HG02840 (cell line): ENCODE measurements around the gene VTI1A.
"Not testable (repeated sequence)": the region's sequence is repeated elsewhere in the genome, so short reads cannot be mapped to it uniquely, and the experiment has no call there.

Experiments
- ATAC-seq: cut with Tn5 transposase; IDR thresholded peaks from one replicate; pipeline ENCODE4 v1.9.1; 2021; ENCODE audit warnings: mild to moderate bottlenecking, moderate library complexity, moderate number of reproducible peaks; ENCODE audit not compliant: unreplicated experiment, low FRiP score

VTI1A gene

DNA sequence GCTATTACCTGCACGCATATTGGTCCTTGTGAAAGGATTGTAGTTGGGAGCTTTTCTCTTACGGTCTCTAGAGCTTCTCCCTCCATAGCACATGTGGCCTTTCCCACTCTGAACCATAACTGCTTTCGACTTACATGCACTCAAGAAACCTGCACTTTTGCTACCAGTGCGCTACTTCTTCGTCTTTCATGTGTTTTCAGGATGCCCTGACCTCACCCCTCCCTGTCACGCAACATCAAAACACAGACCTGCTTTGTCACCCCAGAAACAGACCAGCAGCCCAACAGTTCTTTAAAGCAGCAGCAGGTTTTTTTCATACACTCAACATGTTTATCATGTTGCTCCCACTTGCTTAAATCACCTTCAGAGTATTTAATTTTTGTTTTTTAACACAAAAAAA lies 259.6 kb downstream of the VTI1A start:
- ATAC-seq, result no peak

DNA sequence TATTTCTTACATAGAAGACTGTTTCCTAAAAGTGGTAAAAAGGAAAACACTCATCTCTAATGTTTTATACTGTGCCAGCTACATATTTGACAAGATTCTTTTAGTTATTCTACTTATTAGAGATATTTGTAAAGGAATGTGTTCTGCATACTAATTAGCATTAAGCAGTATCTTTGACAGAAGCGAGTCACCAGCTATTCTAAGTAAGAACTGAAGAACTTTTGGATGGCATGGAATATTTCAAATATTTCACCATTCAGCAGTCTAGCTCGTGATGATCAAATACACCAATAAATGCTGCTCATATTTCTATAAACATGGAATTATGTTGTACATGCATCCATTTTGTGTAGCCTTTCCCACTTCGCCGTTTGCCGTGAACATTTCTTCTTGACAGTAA lies 261.4 kb downstream of the VTI1A start:
- ATAC-seq, result no peak

DNA sequence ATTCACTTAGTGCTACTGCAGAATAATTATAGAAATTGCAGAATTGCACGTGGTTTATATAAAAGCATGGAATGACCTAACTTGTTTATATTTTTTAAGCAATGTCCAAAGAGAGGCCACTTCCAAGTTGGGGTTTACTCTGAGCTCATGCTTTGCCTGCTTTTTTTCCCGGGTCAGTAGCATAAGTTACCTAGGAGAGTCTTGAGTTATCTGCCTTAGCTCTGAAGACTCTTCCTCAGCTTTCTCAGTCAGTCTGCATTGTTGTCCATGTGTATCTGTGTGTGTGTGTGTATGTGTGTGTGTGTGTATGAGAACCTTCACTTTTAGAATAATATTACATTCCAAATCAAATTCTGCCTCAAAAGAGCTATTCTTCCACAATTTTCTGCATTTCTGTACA lies 263.5 kb downstream of the VTI1A start:
- no peak for ATAC-seq

DNA sequence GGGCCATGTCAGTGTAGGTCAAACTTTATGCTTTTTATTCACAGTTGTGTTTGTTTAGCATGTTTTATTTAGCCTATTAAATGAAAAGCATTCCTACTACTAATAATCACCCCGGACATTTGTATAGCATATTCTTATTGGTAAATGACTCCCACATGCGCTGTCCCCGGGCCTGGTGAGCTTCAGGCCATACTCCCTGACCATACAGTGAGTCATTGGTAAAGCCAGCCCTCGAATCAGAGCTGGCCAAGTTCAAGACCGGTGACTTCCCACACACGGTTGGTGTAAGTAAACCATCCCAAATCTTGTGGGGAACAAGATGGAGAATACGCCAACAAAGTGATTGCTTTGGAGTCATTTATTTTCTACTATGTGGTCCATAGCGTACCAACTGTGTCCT lies 264.4 kb downstream of the VTI1A start:
- no peak for ATAC-seq

DNA sequence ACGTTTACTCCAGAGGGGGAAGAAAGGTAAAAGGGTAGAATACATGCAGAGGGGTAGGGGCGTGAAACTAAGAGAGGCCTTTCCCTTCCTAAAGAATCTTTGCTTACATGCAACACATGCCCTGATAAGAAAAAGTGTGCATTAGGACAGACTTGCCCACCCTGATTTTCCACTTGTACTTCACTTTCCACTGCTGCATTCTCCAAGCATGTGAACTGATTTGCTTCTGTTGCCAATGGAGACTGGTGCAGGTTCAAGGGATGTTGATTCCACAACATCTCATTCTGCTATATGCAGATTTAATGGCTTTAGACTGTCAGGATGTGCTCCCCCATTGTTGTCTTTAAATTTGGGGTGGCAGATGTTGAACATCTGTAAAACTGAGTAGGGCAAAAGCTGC lies 265.5 kb downstream of the VTI1A start:
- no peak for ATAC-seq

DNA sequence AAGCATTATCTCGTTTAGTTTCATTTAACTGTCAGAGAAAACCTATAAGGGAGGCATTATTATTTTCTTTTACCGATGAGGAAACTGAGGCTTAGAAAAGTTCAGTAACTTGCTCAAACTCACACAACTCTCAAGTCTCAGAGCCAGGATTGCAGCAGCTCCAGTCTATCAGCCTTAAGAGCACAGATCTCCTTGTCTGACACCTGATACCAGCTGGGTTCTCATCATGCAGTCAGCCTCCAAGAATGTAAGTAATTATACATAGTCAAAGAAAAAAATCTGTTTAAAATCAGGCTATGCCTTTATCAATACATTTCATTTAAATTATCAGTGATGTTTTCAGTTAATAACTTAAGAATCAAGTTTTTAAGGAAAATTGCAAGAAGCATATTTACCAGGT lies 266.4 kb downstream of the VTI1A start:
- no peak for ATAC-seq

DNA sequence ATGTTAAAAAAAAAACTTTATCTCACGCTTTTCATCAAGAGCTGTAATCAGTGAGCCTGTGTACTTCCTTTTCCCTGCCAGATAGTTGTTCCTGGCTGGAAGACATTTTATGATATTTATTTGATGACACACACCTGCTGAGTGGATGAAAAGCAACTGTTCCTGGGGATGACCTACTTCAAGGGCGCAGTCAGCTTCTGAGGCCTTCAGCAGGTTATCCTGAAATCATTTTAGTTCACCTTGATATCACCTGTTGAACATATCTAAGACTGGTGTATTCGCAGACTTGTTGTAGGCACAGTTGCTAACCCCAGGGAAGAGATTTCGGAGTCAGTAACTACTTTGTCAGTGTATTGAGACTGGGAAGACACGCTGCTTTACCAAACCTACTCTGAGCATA lies 268.6 kb downstream of the VTI1A start:
- ATAC-seq, result no peak

DNA sequence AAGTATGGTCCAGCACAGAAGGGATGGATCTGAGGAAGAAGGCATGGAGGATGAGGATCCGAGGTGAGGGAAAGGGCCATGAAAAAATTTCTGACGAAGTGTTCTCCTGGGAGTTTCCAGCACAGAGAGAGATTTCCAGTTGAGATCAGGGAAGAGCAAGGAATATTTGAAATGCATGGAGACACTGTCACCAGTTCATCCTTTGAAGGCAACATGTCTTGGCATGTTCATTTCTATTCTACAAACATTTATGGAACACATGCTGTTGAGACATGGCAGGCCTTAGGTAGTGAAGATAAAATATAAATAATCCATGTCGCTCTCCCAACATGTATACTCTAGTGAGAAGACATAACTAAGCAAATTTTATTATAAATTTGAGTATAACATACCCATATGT lies 269.1 kb downstream of the VTI1A start:
- no peak for ATAC-seq

DNA sequence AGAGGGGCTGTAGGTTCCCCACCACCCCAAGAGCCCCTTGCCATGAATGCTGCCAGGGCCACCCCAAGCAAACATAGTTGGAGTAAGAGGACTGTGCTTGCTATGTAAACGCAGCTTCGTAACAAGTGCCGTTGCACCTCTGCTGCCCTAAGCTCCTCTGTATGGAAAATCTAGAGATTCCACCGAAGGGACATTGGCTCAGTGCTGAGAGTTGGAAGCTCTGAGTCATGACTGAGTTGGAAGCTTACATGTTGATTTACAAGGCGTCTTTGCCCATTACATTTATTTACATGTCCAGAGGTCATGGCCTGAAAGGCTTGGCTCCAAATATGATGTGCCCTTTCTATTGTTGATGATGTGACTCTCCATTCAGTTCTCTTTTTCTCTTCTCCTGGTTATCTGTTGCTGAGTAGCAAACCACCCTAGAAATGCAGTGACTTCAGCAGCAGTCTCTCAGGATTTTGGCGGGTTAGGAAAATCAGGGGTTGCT lies 270.0 kb downstream of the VTI1A start:
- ATAC-seq, result no peak

DNA sequence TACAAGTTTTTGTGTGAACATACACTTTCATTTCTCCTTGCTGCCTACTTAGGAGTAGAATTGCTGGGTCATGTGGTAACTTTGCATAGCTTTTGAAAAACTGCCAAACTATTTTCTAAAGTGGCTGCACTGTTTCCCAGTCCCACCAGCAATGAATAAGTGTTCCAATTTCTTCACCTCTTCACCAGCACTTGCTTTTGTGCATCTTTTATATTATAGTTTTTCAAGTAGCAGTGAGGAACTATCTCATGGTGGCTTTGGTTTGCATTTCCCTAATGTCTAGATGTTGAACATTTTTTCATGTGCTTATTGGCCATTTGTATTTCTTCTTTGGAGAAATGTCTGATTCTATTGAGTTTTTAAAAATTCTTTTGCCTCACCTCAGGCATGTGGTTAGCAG lies 273.2 kb downstream of the VTI1A start:
- no peak for ATAC-seq

DNA sequence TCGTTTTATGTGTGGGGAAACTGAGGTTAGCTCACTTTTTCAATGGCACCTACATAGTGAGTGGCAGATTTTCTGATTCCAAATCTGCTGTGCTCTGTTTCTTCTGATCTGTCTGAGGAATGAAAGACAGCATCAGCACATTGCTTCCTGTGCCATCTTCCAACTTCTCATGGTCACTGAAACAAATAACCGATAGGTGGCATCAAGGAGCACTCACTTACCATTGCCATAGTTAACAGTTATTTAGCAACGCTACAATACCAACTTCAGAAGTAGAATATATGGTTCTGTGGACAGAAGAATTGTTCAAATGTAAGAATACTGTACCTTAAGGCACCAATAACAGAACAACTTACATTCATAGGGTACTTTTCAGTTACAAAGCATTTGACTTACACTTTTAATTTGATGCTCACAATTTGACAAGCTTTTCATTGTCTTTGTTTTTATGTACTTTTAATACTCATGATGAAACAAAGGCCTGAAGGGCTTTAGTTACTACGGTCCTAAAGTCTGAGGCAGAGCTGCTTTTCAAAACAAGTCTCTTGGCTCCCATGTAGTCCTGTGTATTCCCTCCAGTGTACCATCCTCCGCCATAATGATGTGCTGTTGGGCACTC lies 274.2 kb downstream of the VTI1A start:
- ATAC-seq, result no peak

DNA sequence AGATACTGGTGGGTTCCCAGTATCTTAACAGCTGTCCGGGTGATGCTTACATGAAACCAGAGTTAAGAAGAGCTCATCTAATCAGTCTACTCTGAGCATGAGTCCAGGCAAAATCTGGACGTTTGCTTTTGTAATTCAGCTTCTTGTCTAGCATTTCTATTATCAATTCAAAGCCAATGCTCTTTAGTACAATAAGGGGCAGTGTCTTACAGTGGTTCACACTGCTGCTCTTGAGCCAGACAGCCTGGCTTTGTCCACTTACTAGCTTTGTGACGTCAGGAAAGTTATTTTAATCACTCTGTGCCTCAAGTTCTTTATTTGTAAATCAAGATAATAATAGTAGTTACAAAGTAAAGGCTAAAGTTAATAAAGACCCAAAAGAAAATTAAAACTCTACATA lies 275.7 kb downstream of the VTI1A start:
- ATAC-seq, result no peak

DNA sequence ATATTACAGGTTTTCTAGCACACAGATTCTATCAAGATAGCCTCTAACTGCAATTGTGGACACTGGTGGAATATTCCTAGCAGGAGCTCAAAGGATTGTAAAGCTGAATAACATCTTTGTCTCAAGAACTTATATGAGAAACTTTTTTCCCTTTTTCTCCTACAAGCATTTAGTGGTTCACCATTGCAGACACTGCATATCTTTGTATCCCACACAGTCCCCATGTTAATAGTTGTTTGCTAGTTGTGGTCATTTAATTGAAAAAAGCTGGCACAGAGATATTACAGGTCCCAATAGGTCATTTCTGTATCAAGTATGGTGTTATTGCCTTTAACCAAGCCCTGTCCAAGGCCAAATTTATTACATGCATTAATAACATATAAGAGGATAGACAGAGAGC lies 276.9 kb downstream of the VTI1A start:
- ATAC-seq, result no peak

DNA sequence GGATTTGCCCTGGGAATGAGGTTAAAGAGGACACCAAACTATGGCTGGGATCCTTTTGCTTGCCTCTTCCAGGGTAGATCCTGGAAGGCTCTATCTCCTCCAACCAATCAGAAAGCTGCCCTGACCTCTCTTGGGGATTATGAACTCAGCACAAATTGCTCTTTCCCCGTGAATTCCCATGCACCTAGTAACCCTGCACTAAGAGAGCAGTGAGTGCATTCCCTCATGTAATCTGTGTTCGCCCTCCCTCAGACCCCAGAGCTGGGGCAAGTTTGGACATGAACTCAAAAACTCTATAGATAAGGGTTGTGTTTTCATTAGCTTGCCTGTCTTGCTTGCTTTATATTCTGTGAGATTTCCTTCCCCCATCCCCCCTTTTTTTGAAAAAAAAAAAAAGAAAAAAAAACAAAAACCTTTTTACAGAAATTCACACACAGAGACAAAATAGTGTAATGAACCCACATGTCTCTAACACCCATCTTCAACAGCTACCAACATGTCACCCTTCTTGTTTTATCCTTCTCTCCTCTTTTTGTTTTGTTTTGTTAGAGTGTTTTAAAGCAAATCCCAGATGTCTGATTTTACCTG lies 277.5 kb downstream of the VTI1A start:
- ATAC-seq, result no peak

DNA sequence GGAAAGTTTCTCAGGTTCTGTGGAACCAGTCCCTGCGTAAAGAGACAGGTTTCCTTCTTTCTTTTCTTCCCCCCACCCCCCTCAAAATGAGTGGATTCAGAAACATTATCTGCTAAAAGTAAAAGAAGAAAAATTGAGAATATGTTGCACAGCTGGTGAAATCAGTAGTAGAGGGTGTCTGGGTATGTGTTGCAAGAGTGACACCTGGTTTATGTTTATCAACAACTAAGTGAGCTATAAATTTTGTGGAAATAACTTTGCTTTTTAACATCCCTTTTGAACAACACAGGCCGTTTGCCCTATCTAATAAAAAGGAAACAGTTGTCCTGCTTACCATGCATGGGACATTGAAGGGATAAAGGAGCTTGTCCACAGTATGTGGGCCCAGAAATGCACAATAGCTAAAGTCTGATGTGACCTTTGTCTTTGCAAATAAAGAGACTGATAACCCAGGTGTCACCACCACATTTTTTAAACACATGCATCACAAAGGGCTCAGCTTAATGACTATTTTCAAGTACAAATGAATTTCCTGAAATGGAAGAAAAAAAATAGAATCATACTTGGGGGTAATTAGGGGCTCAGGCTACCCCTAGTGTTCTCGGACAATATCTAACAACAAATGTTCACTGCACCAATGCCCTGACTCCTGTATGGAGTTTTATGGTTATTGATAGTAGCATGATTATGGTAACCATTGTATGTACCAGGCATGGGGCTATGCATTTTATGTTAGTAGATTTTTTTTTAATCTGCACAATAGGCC lies 281.3 kb downstream of the VTI1A start:
- ATAC-seq, result no peak

DNA sequence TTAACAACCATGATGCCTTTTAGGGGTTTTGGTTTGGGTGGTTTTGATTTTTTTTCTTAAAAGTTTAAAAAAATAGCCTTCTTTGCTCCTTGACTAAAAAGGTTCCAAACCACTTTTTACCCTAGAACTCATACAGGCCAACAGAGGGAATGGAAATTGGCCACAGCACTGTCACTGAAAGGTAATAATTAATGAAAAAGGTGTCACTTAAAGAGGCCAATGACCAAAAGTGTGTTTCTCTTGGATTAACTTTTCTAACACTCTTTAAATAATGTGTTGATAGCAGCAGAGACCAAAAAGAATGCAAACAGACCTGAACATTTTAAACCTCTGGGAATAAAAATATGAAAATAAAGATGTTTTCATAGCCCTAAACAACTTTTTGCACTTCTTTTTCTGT lies 282.0 kb downstream of the VTI1A start:
- no peak for ATAC-seq

DNA sequence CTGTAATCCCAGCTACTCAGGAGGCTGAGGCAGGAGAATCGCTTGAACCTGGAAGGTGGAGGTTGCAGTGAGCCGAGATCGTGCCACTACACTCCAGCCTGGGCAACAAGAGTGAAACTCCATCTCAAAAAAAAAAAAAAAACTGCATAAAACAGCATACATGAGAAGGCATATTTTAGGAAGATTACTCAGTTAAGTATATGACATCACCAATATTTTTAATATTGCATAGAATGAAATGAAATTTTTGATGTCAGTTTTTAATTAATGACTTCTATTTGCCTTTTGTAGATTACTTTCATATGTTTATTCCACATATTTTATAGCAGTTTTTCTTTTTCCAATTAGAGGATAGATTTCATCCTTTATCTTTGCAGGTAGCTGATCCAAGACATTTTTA lies 284.4 kb downstream of the VTI1A start:
- ATAC-seq, result not testable (repeated sequence)

DNA sequence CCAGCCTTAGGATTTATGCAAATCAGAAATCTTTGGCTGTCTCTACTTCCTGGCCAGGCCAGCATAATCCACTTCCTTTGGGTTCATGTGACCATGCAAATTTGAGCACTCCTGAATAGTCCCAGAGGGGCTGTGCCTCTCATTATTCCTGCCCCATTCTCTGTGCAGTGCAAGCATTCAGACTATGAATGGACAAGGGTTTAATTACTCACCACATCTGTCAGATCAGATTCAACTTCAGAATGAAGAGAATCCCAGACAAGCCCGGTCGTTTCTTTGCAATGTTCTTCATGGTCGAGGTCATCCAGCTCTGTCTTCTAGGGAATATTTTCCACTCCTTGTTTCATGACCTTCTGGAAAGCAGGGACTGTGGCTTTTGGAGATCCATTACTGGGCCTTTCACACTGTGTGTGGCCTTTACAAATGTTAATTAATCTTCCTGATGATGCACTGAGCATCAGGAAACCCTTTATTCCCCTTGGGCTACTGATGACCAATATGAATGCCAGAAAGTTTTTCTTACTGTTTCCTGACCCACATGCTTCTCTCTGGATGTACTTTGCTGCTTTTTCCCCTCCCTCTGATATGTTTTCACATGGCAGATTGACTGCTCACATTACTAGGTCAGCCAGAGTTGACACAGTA lies 285.4 kb downstream of the VTI1A start:
- ATAC-seq, result no peak

DNA sequence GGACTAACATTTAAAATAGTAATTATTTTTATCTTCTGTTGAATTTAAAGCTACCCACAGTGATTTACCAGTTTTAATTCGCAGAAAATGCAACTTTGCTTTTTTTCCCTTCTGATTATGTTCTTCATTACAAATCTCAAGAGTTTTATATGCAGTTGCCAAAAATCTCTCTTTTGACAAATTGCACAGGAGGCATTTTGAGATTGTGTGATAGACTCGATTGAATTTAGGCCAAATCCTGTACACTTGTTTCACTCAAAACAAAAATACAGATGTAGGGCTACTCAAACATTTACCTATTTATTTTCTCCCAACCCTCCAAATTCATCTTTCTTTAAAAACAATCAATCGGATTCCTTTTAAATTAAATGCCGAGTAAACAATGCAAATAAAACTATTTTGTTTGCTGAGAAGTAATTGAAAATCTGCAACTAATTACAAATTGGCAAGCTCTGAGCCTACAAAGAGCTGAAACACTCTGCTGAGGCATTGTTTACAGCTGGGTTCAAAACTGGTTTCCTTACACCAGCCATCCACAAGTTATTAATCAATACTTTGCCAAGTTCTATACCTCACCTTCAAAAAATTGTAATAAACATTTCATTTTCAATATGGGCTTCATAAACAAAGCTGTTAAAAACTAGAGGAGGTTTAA lies 288.2 kb downstream of the VTI1A start:
- no peak for ATAC-seq

DNA sequence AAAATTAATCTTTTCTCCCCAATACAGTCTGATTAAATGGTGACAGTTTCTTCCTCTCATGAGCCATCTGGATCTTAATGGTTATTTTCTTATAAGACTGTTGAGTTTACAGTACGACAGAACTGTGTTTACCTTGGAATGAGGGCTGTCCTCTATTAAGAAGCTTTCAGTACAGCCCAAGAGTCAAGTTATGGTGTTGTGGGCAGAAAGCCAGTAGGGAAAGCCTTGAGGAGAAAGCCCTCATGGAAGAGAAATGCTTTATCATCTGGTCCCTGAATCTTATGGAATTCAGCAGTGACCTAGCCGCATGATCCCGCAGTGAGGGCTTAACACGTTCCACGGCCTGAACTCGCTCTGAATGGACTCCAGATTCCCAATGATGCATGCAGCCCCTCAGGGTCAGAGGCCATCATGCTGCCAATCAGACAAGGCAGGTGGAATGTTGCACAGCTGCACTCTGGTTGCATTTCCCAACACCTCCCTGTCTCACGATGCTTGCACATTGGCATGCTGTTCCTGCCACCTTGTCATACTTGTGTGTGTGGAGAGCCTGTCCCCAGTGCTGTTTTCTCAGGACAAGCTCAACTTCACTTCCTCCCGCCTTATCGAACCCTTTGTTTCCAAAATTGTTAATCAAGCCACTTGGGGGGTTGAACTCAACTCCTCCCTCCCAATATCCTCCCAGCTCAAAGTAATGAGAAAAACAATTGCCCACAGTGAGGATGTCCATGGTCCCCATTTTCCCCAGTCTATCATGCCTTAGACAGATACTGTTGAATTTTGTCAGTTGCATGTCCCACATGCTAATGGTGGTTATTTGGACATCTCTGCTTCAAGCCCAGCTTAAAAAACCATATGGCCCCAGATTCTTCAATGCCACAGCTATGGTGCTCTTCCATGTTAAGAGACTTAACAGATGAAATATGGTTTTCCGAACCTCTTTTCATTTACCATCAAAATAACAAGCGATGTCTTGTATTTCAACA lies 291.9 kb downstream of the VTI1A start:
- ATAC-seq, result no peak
